ENCODE data around the gene LSAMP. TPM values are rescaled to one million over a fixed set of nuclear protein-coding genes. Genes with fewer than 3 reads are reported as not detected.

The LSAMP gene
- total and polyA plus RNA-seq, 2 of the 8 experiments (the other 6 are each of a cell fraction or from before 2014, with no cell fraction given), result 1.8 to 5.7 TPM

- TF ChIP-seq CBX8 (IDR thresholded peaks at IDR 0.05; ENCODE audit: borderline replicate concordance, low read depth, low read length) (no peak), RFX5 (IDR thresholded peaks at IDR 0.05; ENCODE audit: borderline replicate concordance, low read depth, low read length) (no peak)
Observed at GRCh38 chr3:116341381-116341780, 103.9 kb downstream of the LSAMP start (continued).

Data from H1 (cell line).